HL-60 (cell line): ENCODE data around the gene OMD.

ENCODE experiments used
- POLR2AphosphoS5 ChIP-seq: IDR thresholded peaks from 2 replicates; pipeline ENCODE4 v1.6.1; 2012; ENCODE audit warnings: low read depth
- TF ChIP-seq, protein P1 (sequence below): IDR thresholded peaks from one replicate; pipeline ENCODE4 v1.5.1; 2011; ENCODE audit warnings: low read length, control low read depth, inconsistent platforms; ENCODE audit not compliant: insufficient read depth

GRCh38 chr9:92422611-92423338, 1.5 kb downstream of the OMD start:
- no peak for TF ChIP-seq POLR2AphosphoS5
- TF ChIP-seq, protein P1, sequence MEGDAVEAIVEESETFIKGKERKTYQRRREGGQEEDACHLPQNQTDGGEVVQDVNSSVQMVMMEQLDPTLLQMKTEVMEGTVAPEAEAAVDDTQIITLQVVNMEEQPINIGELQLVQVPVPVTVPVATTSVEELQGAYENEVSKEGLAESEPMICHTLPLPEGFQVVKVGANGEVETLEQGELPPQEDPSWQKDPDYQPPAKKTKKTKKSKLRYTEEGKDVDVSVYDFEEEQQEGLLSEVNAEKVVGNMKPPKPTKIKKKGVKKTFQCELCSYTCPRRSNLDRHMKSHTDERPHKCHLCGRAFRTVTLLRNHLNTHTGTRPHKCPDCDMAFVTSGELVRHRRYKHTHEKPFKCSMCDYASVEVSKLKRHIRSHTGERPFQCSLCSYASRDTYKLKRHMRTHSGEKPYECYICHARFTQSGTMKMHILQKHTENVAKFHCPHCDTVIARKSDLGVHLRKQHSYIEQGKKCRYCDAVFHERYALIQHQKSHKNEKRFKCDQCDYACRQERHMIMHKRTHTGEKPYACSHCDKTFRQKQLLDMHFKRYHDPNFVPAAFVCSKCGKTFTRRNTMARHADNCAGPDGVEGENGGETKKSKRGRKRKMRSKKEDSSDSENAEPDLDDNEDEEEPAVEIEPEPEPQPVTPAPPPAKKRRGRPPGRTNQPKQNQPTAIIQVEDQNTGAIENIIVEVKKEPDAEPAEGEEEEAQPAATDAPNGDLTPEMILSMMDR: no peak
